ENCODE measurements around the gene SAPCD2.
"Not testable (repeated sequence)": the region's sequence is repeated elsewhere in the genome, so short reads cannot be mapped to it uniquely, and the experiment has no call there.

The SAPCD2 gene

GRCh38 chr9:137046088-137046787 is 24.1 kb downstream of the SAPCD2 start, which contains the start of gene NPDC1:
Gene NPDC1, minus strand, starts transcription at chr9:137046177. Its CDS starts 188 bp downstream, at chr9:137045989.
- DNase-seq (ENCODE audit: low read depth), result no peak

GRCh38 chr9:137045294-137046087 is 24.9 kb downstream of the SAPCD2 start:
- no peak for DNase-seq (ENCODE audit: low read depth)

- no peak for DNase-seq (ENCODE audit: low read depth)
Measured at GRCh38 chr9:137044502-137045177, 25.7 kb downstream of the SAPCD2 start.

- no peak for DNase-seq (ENCODE audit: low read depth)
Measured at GRCh38 chr9:137044037-137044436, 26.3 kb downstream of the SAPCD2 start.

- DNase-seq (ENCODE audit: low read depth), result no peak
Measured at GRCh38 chr9:137042751-137043727, 27.3 kb downstream of the SAPCD2 start.

- no peak for DNase-seq (ENCODE audit: low read depth)
Measured at GRCh38 chr9:137041124-137041523, 29.2 kb downstream of the SAPCD2 start.

- DNase-seq (ENCODE audit: low read depth), result no peak
Measured at GRCh38 chr9:137040568-137040967, 29.8 kb downstream of the SAPCD2 start.

- DNase-seq (ENCODE audit: low read depth), result no peak
Measured at GRCh38 chr9:137039611-137040366, 30.6 kb downstream of the SAPCD2 start.

GRCh38 chr9:137038916-137039315 is 31.4 kb downstream of the SAPCD2 start:
- no peak for DNase-seq (ENCODE audit: low read depth)

- no peak for DNase-seq (ENCODE audit: low read depth)
Measured at GRCh38 chr9:137037483-137037882, 32.9 kb downstream of the SAPCD2 start.

GRCh38 chr9:137037035-137037434 is 33.3 kb downstream of the SAPCD2 start:
- DNase-seq (ENCODE audit: low read depth), result no peak

GRCh38 chr9:137035937-137036336 is 34.4 kb downstream of the SAPCD2 start:
- no peak for DNase-seq (ENCODE audit: low read depth)

GRCh38 chr9:137035507-137035834 is 34.9 kb downstream of the SAPCD2 start:
- DNase-seq (ENCODE audit: low read depth), result no peak

- DNase-seq (ENCODE audit: low read depth), result no peak
Measured at GRCh38 chr9:137034709-137035506, 35.4 kb downstream of the SAPCD2 start.

- DNase-seq (ENCODE audit: low read depth), result no peak
Measured at GRCh38 chr9:137034039-137034708, 36.2 kb downstream of the SAPCD2 start.

- DNase-seq (ENCODE audit: low read depth), result not testable (repeated sequence)
Measured at GRCh38 chr9:137033481-137033880, 36.9 kb downstream of the SAPCD2 start.

GRCh38 chr9:137032858-137033257 is 37.5 kb downstream of the SAPCD2 start:
- DNase-seq (ENCODE audit: low read depth), result no peak

- DNase-seq (ENCODE audit: low read depth), result no peak
Measured at GRCh38 chr9:137031904-137032640, 38.3 kb downstream of the SAPCD2 start, which contains the start of gene FUT7. Gene FUT7, minus strand, starts transcription at chr9:137032088. Its CDS starts 97 bp downstream, at chr9:137031991.
